Gastrocnemius medialis (tissue), 4 donors: Measurements from ENCODE around the gene RAMP2. TPM values are rescaled to one million over a fixed set of nuclear protein-coding genes. Genes with fewer than 3 reads are reported as not detected.
A peak's percentile ranks its signal among the peaks of the same experiment; 100 is the strongest.
"Not testable (repeated sequence)": the region's sequence is repeated elsewhere in the genome, so short reads cannot be mapped to it uniquely, and the experiment has no call there.

Experiments used
- ATAC-seq, 2 donors: fragments of 150-250 bp; one replicate each; pipeline ENCODE4 v1.9.1; 2016
- DNase-seq, 2 donors: peaks; one replicate each; pipeline ENCODE4 v3.0.0-alpha.2; 2019
- H3K27ac ChIP-seq, 4 donors: fragments of 200-600 bp; sonication (generic); 1 replicate in 1 of 4; 2 replicates in 3 of 4; pipeline ENCODE4 v1.5.1; 2016 to 2018; ENCODE audit warnings: mild to moderate bottlenecking in 2 of 4, moderate library complexity in 1 of 4
- H3K27me3 ChIP-seq, 3 donors: fragments of 200-600 bp; sonication (generic) in 2 of 3; 1 replicate in 1 of 3; 2 replicates in 2 of 3; pipeline versions ENCODE4 v1.5.1 to v1.6.0; 2016 to 2019; ENCODE audit warnings: mild to moderate bottlenecking in 1 of 3, moderate library complexity in 1 of 3
- H3K36me3 ChIP-seq, 2 donors: fragments of 200-600 bp; sonication (generic) in 1 of 2; one replicate each; pipeline ENCODE4 v1.5.1; 2017 to 2018
- H3K4me1 ChIP-seq, 2 donors: fragments of 200-600 bp; sonication (generic) in 1 of 2; one replicate each; pipeline ENCODE4 v1.5.1; 2016 to 2017; ENCODE audit warnings: mild to moderate bottlenecking in 2 of 2
- H3K4me3 ChIP-seq, 4 donors: fragments of 200-600 bp; sonication (generic) in 3 of 4; 1 replicate in 1 of 4; 2 replicates in 3 of 4; pipeline ENCODE4 v1.5.1; 2016 to 2019; ENCODE audit warnings: mild to moderate bottlenecking in 2 of 4
- H3K9me3 ChIP-seq, 3 donors: fragments of 200-600 bp; sonication (generic) in 2 of 3; 1 replicate in 1 of 3; 2 replicates in 2 of 3; pipeline ENCODE4 v1.5.1; 2016 to 2019
- CTCF ChIP-seq, 5 experiments: fragments of 450-650 bp in 3 of 5; fragments of 200-600 bp in 2 of 5; sonication (generic) in 2 of 5; IDR thresholded peaks in 4 of 5; conservative IDR thresholded peaks in 1 of 5; 1 replicate in 4 of 5; 2 replicates in 1 of 5; pipeline ENCODE4 v1.5.1; 2016 to 2019; ENCODE audit warnings: antibody characterized with exemption in 5 of 5, mild to moderate bottlenecking in 3 of 5, moderate library complexity in 3 of 5
- POLR2A ChIP-seq, 2 donors: fragments of 450-650 bp; IDR thresholded peaks; one replicate each; pipeline ENCODE4 v1.6.1; 2017; ENCODE audit warnings: antibody characterized with exemption in 2 of 2, mild to moderate bottlenecking in 2 of 2, moderate library complexity in 2 of 2
- in situ Hi-C, 4 donors: fragments of 200-750 bp; cut with MboI; loops; one replicate each; pipeline versions ENCODE4 v1.15.0 to v1.8.0; 2017; ENCODE audit warnings: low sequenced_read_pairs in 4 of 4
- intact Hi-C: fragments of 100-400 bp; cut with DNase I; formaldehyde crosslinking; loops from one replicate; pipeline ENCODE4 v1.15.1; 2023; ENCODE audit warnings: low total_unique reads
- total RNA-seq, 4 donors: library from RNA; depleted of rRNA; stranded (reverse); fragments of >200 nt; gene quantifications; one replicate each; pipeline versions ENCODE4 v1.1.0 to v1.2.3, GENCODE V29; 2016

The RAMP2 gene
- total RNA-seq, 4 donors from 2014 or later: 17.5 to 31.2 (median 20.7) TPM

DNA sequence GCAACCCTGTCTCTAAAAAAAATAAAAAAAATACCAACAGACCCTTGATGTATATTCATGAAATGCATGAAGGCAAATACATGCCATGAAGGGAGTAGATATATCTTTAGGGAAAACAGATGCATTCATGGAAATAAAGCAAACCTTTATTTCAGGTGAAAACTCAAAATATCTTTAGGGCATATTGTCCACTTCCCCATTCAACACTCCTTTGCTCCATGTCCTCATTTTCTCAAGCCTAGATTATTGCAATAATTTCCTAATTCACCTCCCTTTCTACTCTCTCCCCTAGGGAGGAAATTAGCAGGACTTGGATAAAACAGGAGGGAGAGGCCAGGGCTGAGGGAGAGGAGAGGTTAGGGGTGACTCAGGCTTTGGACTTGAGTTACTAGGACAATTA lies 6.5 kb downstream of the RAMP2 start:
- ATAC-seq: no peak
- Histone ChIP-seq H3K27ac (no peak overlapping the region), H3K4me3 (no peak overlapping the region), H3K27me3 (peaks cover 0 to 3% (median 0%) of the 10 kb centered on the region in 3 donors), H3K9me3 (no peaks in the 10 kb centered on the region), H3K36me3 (no peaks in the 10 kb centered on the region), H3K4me1 (peaks cover 0 to 5% of the 10 kb centered on the region in 2 donors)
- in situ Hi-C loops: loop anchor here in 2 of 4 donors (10.0 to 25.0 kb wide), 2 partner anchors 180 to 183 kb away; partner anchors contain the start of gene PSMC3IP (in 1 of the 2)
- intact Hi-C loops: no loop called here
- TF ChIP-seq CTCF (IDR thresholded peaks at IDR 0.05 in 4 of 5, conservative IDR thresholded peaks at IDR 0.05 in 1 of 5): no peak
- no peak for TF ChIP-seq POLR2A (IDR thresholded peaks at IDR 0.05)
- DNase-seq: no peak

GRCh38 chr17:42768006-42768405 lies 7.0 kb downstream of the RAMP2 start:
- H3K4me3 ChIP-seq, ATAC-seq, H3K4me1 ChIP-seq, H3K9me3 ChIP-seq, DNase-seq, H3K27me3 ChIP-seq, H3K27ac ChIP-seq, H3K36me3 ChIP-seq, intact Hi-C loops: not testable (repeated sequence)
- in situ Hi-C loops: loop anchor here in 2 of 4 donors (10.0 to 25.0 kb wide), 2 partner anchors 181 to 183 kb away; partner anchors contain the start of gene PSMC3IP (in 1 of the 2)

DNA sequence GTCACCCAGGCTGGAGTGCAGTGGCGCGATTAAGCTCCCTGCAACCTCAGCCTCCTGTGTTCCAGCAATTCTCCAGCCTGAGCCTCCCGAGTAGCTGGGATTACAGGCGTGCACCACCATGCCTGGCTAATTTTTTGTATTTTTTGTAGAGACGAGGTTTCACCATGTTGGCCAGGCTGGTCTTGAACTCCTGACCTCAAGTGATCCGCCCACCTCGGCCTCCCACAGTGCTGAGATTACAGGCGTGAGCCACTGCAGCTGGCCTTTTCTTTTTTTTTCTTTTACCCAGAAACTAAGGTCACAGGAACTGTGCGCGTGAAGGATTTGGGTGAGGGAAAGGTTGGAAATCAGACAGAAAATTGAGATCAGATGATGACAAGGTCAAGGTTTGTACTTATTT lies 8.9 kb downstream of the RAMP2 start:
- DNase-seq, H3K27ac ChIP-seq, ATAC-seq, H3K27me3 ChIP-seq, intact Hi-C loops, H3K9me3 ChIP-seq, H3K36me3 ChIP-seq, H3K4me3 ChIP-seq: not testable (repeated sequence)
- in situ Hi-C loops: loop anchor here in 2 of 4 donors (10.0 to 25.0 kb wide), 2 partner anchors 183 to 185 kb away; partner anchors contain the start of gene PSMC3IP (in 1 of the 2)
- peaks cover 12 to 17% of the 10 kb centered on the region in 2 donors for H3K4me1 ChIP-seq

DNA sequence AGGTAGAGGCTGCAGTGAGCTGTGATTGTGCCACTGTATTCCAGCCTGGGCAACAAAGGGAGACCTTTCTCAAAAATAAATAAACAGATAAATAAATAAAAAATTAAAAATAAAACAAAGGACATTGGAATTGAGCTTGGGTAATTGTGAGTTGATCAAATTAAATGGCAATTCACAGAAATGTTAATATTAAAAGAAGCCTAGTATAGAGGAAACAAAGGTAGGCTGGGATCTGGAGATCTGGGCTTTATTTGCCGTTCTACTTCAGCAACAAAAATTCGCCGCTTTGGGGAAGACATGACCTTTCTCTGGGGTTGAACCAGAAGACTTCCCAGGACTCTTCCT lies 11.9 kb downstream of the RAMP2 start:
- no peak for DNase-seq
- no peaks in the 10 kb centered on the region for H3K27me3 ChIP-seq
- peak in 1 of 2 donors; percentile 8 for ATAC-seq
- in situ Hi-C loops: loop anchor here in 1 of 4 donors (25.0 kb wide), 1 partner anchor 186 kb away; the partner anchor contains the start of gene PSMC3IP
- TF ChIP-seq CTCF (IDR thresholded peaks at IDR 0.05 in 4 of 5, conservative IDR thresholded peaks at IDR 0.05 in 1 of 5) (no peak), POLR2A (IDR thresholded peaks at IDR 0.05) (no peak)
- peak overlapping the region; percentile 85 to 100 (median 91) for H3K4me3 ChIP-seq
- no peaks in the 10 kb centered on the region for H3K9me3 ChIP-seq
- intact Hi-C loops: loop anchor here (1.0 kb wide), 2 partner anchors 25 to 51 kb away; partner anchors contain the start of genes BECN1, CNTD1 and COA3
- peak overlapping the region; percentile 81 to 94 (median 88) for H3K27ac ChIP-seq
- peaks cover 2 to 31% of the 10 kb centered on the region in 2 donors for H3K36me3 ChIP-seq
- H3K4me1 ChIP-seq: peaks cover 12 to 17% of the 10 kb centered on the region in 2 donors

GRCh38 chr17:42773290-42774035 lies 12.4 kb downstream of the RAMP2 start, which contains the start of gene VPS25:
TSS of gene VPS25 (plus strand) at chr17:42773449. CDS start at chr17:42773476, 27 bp downstream.
- intact Hi-C loops: loop anchor here (1.0 kb wide), 2 partner anchors 25 to 51 kb away; partner anchors contain the start of genes BECN1, CNTD1 and COA3
- ATAC-seq: peak; percentile 96 to 99
- Histone ChIP-seq H3K4me1 (peaks cover 12 to 17% of the 10 kb centered on the region in 2 donors), H3K27me3 (no peaks in the 10 kb centered on the region), H3K9me3 (no peaks in the 10 kb centered on the region), H3K4me3 (peak within 1 kb of the TSS; percentile 85 to 100 (median 91)), H3K27ac (peak within 1 kb of the TSS; percentile 81 to 94 (median 88)), H3K36me3 (peaks cover 2 to 36% of the 10 kb centered on the region in 2 donors)
- in situ Hi-C loops: loop anchor here in 1 of 4 donors (25.0 kb wide), 1 partner anchor 186 kb away; the partner anchor contains the start of gene PSMC3IP
- DNase-seq: peak; percentile 62 to 74
- TF ChIP-seq CTCF (IDR thresholded peaks at IDR 0.05 in 4 of 5, conservative IDR thresholded peaks at IDR 0.05 in 1 of 5) (peak in 1 of 5 experiments; percentile 24), POLR2A (IDR thresholded peaks at IDR 0.05) (peak in 1 of 2 donors; percentile 47)
